HCT116 (cell line): ENCODE data around the gene TNIK. TPM values are rescaled to one million over a fixed set of nuclear protein-coding genes. Genes with fewer than 3 reads are reported as not detected.

Experiments
- ATAC-seq: fragments of 200-7000 bp; cut with Tn5 transposase; 2 replicates; pipeline ENCODE4 v1.9.1; 2020; ENCODE audit warnings: mild to moderate bottlenecking, moderate library complexity
- BruUV-seq: library from RNA; stranded (reverse); fragments of 400-500 nt; replicated peaks from 2 replicates; lab custom pipeline; 2021; lab: Mats Ljungman, UMichigan
- CTCF ChIA-PET: fragments of 300-600 bp; sonication (Branson Sonifier 250); formaldehyde crosslinking; loops from one replicate; lab custom pipeline; 2021; ENCODE audit warnings: antibody characterized with exemption; lab: Charles Lee
- POLR2A ChIA-PET: fragments of 300-600, 350-600 bp; sonication (Branson Sonifier 250); formaldehyde crosslinking; loops from one replicate; lab custom pipeline; 2021; ENCODE audit warnings: antibody characterized with exemption; lab: Charles Lee
- RAD21 ChIA-PET, 2 experiments: fragments of 300-600 bp; sonication (Branson Sonifier 250); formaldehyde crosslinking; loops; one replicate each; lab custom pipeline; 2023; ENCODE audit warnings: low total read pairs in 2 of 2; ENCODE audit not compliant: uncharacterized antibody in 2 of 2, unreplicated experiment in 2 of 2, low non-redundant PET in 1 of 2; lab: Charles Lee
- DNase-seq: peaks from one replicate; pipeline ENCODE4 v3.0.0-alpha.2; 2010; ENCODE audit warnings: low read depth, low spot score
- H2AFZ ChIP-seq: fragments of 200-600 bp; shearing (Covaris generic), sonication (generic); 2 replicates; pipeline ENCODE4 v1.6.1; 2017; ENCODE audit warnings: low read depth, mixed run types, mixed read lengths, antibody characterized with exemption, low read length; ENCODE audit not compliant: poor library complexity, severe bottlenecking
- H3K27ac ChIP-seq: 2 replicates; pipeline ENCODE4 v1.5.1; 2012; ENCODE audit warnings: low read depth, low read length
- H3K27me3 ChIP-seq: fragments of 200-600 bp; sonication (generic); 2 replicates; pipeline ENCODE4 v1.6.1; 2016; ENCODE audit warnings: mixed run types, low read length, mixed read lengths; ENCODE audit not compliant: insufficient read depth
- H3K36me3 ChIP-seq, 2 experiments: fragments of 200-500 bp in 1 of 2; fragments of 200-600 bp in 1 of 2; sonication (Bioruptor generic) in 1 of 2; sonication (generic) in 1 of 2; 2 replicates each; pipeline versions ENCODE4 v1.5.1 to v1.6.1; 2014 to 2016; ENCODE audit warnings: low read length in 2 of 2, inconsistent platforms in 1 of 2, mixed read lengths in 1 of 2, mixed run types in 1 of 2; ENCODE audit not compliant: insufficient read depth in 2 of 2, control insufficient read depth in 1 of 2
- H3K4me1 ChIP-seq, 2 experiments: fragments of 200-600 bp in 1 of 2; sonication (generic) in 1 of 2; 2 replicates each; pipeline versions ENCODE4 v1.5.1 to v1.6.1; 2012 to 2017; ENCODE audit warnings: low read length in 2 of 2, inconsistent platforms in 1 of 2, mild to moderate bottlenecking in 1 of 2, mixed read lengths in 1 of 2, mixed run types in 1 of 2, moderate library complexity in 1 of 2; ENCODE audit not compliant: insufficient read depth in 2 of 2, control insufficient read depth in 1 of 2
- H3K4me2 ChIP-seq: fragments of 200-600 bp; sonication (generic); 2 replicates; pipeline ENCODE4 v1.6.1; 2017; ENCODE audit warnings: mixed run types, low read length, mixed read lengths
- H3K4me3 ChIP-seq, 2 experiments: fragments of 200-600 bp in 1 of 2; sonication (generic) in 1 of 2; replicated peaks in 1 of 2; 2 replicates each; pipeline ENCODE4 v1.5.1; 2011 to 2016; ENCODE audit warnings: low read length in 2 of 2, control low read depth in 1 of 2, low read depth in 1 of 2, mild to moderate bottlenecking in 1 of 2, mixed read lengths in 1 of 2, mixed run types in 1 of 2
- H3K79me2 ChIP-seq: fragments of 200-600 bp; sonication (generic); 2 replicates; pipeline ENCODE4 v1.6.1; 2017; ENCODE audit warnings: mild to moderate bottlenecking, mixed run types, low read length, moderate library complexity, mixed read lengths; ENCODE audit not compliant: insufficient read depth
- H3K9ac ChIP-seq: fragments of 200-600 bp; sonication (generic); 2 replicates; pipeline ENCODE4 v1.6.1; 2016; ENCODE audit warnings: low read length, mixed read lengths
- H3K9me2 ChIP-seq: fragments of 200-600 bp; sonication (generic), shearing (Covaris generic); 2 replicates; pipeline ENCODE4 v1.6.1; 2017; ENCODE audit warnings: mixed run types, mild to moderate bottlenecking, moderate library complexity; ENCODE audit not compliant: insufficient read depth
- H3K9me3 ChIP-seq, 2 experiments: fragments of 200-500 bp in 1 of 2; fragments of 200-600 bp in 1 of 2; sonication (Bioruptor generic) in 1 of 2; sonication (generic) in 1 of 2; 2 replicates each; pipeline ENCODE4 v1.6.1; 2014 to 2017; ENCODE audit warnings: low read length in 2 of 2, mixed read lengths in 2 of 2, inconsistent platforms in 1 of 2, low read depth in 1 of 2, mild to moderate bottlenecking in 1 of 2, mixed run types in 1 of 2, moderate library complexity in 1 of 2; ENCODE audit not compliant: control insufficient read depth in 1 of 2, insufficient read depth in 1 of 2
- H4K20me1 ChIP-seq: fragments of 200-600 bp; sonication (generic), shearing (Covaris generic); 2 replicates; pipeline ENCODE4 v1.6.1; 2017; ENCODE audit warnings: mixed run types, mild to moderate bottlenecking, moderate library complexity; ENCODE audit not compliant: insufficient read depth
- CEBPB ChIP-seq: IDR thresholded peaks from 2 replicates; pipeline ENCODE4 v1.6.1; 2012; ENCODE audit warnings: low read depth
- CTCF ChIP-seq, 3 experiments: fragments of 200-600 bp in 1 of 3; sonication (generic) in 1 of 3; IDR thresholded peaks in 2 of 3; conservative IDR thresholded peaks in 1 of 3; 2 replicates each; pipeline ENCODE4 v1.5.1; 2012 to 2017; ENCODE audit warnings: low read depth in 2 of 3, low read length in 2 of 3, antibody characterized with exemption in 1 of 3, borderline replicate concordance in 1 of 3, control low read depth in 1 of 3, mild to moderate bottlenecking in 1 of 3, mixed read lengths in 1 of 3, mixed run types in 1 of 3, moderate library complexity in 1 of 3; ENCODE audit not compliant: insufficient read depth in 1 of 3
- EGR1 ChIP-seq: IDR thresholded peaks from 2 replicates; pipeline ENCODE4 v1.6.1; 2012; ENCODE audit warnings: low read depth
- ELF1 ChIP-seq: IDR thresholded peaks from 2 replicates; pipeline ENCODE4 v1.6.1; 2012; ENCODE audit warnings: low read depth, borderline replicate concordance
- EZH2 ChIP-seq: fragments of 200-600 bp; sonication (generic); IDR thresholded peaks from 2 replicates; pipeline ENCODE4 v1.6.1; 2017; ENCODE audit warnings: antibody characterized with exemption, mixed run types
- EZH2phosphoT487 ChIP-seq: fragments of 200-600 bp; IDR thresholded peaks from 2 replicates; pipeline ENCODE4 v1.6.1; 2018; ENCODE audit warnings: antibody characterized with exemption, borderline replicate concordance
- FOSL1 ChIP-seq: IDR thresholded peaks from 2 replicates; pipeline ENCODE4 v1.6.1; 2012; ENCODE audit warnings: low read depth
- POLR2A ChIP-seq: IDR thresholded peaks from 2 replicates; pipeline ENCODE4 v1.7.0; 2011; ENCODE audit warnings: borderline replicate concordance; ENCODE audit not compliant: insufficient read depth, insufficient read length; ENCODE audit errors: extremely low read depth
- POLR2AphosphoS5 ChIP-seq: IDR thresholded peaks from 2 replicates; pipeline ENCODE4 v1.6.1; 2011; ENCODE audit warnings: mild to moderate bottlenecking, low read depth, low read length, moderate library complexity
- TCF7L2 ChIP-seq: IDR thresholded peaks from 2 replicates; pipeline ENCODE4 v1.7.0; 2011; ENCODE audit warnings: borderline replicate concordance, inconsistent platforms; ENCODE audit not compliant: insufficient read depth, insufficient read length; ENCODE audit errors: extremely low read depth
- ZFX ChIP-seq: fragments of 450-650 bp; IDR thresholded peaks from 2 replicates; pipeline ENCODE4 v1.6.1; 2017
- ZNF274 ChIP-seq: fragments of 200-500 bp; sonication (Bioruptor generic); IDR thresholded peaks from 2 replicates; pipeline ENCODE4 v1.6.1; 2014; ENCODE audit warnings: mild to moderate bottlenecking, low read depth, low read length, inconsistent platforms
- intact Hi-C: fragments of 100-400 bp; cut with micrococcal nuclease; formaldehyde crosslinking; loops from 2 replicates; pipeline ENCODE4 v1.10.0; 2022
- total RNA-seq: library from RNA; stranded (reverse); gene quantifications from one replicate; pipeline ENCODE4 v1.2.1, GENCODE V29; 2021; ENCODE audit not compliant: unreplicated experiment
- TF ChIP-seq, protein P1 (sequence below): IDR thresholded peaks from 2 replicates; pipeline ENCODE4 v1.6.1; 2011; ENCODE audit warnings: mild to moderate bottlenecking, low read length, moderate library complexity; ENCODE audit not compliant: insufficient replicate concordance; ENCODE audit errors: extremely low read depth
- TF ChIP-seq, protein P2 (sequence below): IDR thresholded peaks from 2 replicates; pipeline ENCODE4 v1.6.1; 2012
- TF ChIP-seq, protein P3 (sequence below): IDR thresholded peaks from 2 replicates; pipeline ENCODE4 v1.6.1; 2012; ENCODE audit warnings: low read depth
- TF ChIP-seq, protein P4 (sequence below): IDR thresholded peaks from 2 replicates; pipeline ENCODE4 v1.6.1; 2012

The TNIK gene
- total RNA-seq, 1 experiment from 2014 or later = 24.1 TPM

- H3K36me3 ChIP-seq = no peaks in the 10 kb centered on the region
- no peaks in the 10 kb centered on the region for H3K79me2 ChIP-seq
- no peak overlapping the region for H3K9ac ChIP-seq
- H3K9me3 ChIP-seq = no peaks in the 10 kb centered on the region
- no peak for TF ChIP-seq ZNF274
- no peak for TF ChIP-seq CEBPB
- TF ChIP-seq POLR2A = no peak
- no peak for TF ChIP-seq TCF7L2
- TF ChIP-seq, protein P1, sequence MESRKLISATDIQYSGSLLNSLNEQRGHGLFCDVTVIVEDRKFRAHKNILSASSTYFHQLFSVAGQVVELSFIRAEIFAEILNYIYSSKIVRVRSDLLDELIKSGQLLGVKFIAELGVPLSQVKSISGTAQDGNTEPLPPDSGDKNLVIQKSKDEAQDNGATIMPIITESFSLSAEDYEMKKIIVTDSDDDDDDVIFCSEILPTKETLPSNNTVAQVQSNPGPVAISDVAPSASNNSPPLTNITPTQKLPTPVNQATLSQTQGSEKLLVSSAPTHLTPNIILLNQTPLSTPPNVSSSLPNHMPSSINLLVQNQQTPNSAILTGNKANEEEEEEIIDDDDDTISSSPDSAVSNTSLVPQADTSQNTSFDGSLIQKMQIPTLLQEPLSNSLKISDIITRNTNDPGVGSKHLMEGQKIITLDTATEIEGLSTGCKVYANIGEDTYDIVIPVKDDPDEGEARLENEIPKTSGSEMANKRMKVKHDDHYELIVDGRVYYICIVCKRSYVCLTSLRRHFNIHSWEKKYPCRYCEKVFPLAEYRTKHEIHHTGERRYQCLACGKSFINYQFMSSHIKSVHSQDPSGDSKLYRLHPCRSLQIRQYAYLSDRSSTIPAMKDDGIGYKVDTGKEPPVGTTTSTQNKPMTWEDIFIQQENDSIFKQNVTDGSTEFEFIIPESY = no peak
- TF ChIP-seq EGR1 = no peak
- TF ChIP-seq FOSL1 = no peak
- TF ChIP-seq, protein P2, sequence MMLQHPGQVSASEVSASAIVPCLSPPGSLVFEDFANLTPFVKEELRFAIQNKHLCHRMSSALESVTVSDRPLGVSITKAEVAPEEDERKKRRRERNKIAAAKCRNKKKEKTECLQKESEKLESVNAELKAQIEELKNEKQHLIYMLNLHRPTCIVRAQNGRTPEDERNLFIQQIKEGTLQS = no peak
- no peak for TF ChIP-seq EZH2phosphoT487
- no peak for TF ChIP-seq ELF1
- TF ChIP-seq ZFX = no peak
- TF ChIP-seq CTCF (IDR thresholded peaks at IDR 0.05 in 2 of 3, conservative IDR thresholded peaks at IDR 0.05 in 1 of 3; ENCODE audit: borderline replicate concordance in 1 of 3, insufficient read depth in 1 of 3, low read depth in 2 of 3, low read length in 2 of 3) = no peak
- TF ChIP-seq POLR2AphosphoS5 = no peak
- TF ChIP-seq, protein P3, sequence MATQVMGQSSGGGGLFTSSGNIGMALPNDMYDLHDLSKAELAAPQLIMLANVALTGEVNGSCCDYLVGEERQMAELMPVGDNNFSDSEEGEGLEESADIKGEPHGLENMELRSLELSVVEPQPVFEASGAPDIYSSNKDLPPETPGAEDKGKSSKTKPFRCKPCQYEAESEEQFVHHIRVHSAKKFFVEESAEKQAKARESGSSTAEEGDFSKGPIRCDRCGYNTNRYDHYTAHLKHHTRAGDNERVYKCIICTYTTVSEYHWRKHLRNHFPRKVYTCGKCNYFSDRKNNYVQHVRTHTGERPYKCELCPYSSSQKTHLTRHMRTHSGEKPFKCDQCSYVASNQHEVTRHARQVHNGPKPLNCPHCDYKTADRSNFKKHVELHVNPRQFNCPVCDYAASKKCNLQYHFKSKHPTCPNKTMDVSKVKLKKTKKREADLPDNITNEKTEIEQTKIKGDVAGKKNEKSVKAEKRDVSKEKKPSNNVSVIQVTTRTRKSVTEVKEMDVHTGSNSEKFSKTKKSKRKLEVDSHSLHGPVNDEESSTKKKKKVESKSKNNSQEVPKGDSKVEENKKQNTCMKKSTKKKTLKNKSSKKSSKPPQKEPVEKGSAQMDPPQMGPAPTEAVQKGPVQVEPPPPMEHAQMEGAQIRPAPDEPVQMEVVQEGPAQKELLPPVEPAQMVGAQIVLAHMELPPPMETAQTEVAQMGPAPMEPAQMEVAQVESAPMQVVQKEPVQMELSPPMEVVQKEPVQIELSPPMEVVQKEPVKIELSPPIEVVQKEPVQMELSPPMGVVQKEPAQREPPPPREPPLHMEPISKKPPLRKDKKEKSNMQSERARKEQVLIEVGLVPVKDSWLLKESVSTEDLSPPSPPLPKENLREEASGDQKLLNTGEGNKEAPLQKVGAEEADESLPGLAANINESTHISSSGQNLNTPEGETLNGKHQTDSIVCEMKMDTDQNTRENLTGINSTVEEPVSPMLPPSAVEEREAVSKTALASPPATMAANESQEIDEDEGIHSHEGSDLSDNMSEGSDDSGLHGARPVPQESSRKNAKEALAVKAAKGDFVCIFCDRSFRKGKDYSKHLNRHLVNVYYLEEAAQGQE = no peak
- TF ChIP-seq, protein P4, sequence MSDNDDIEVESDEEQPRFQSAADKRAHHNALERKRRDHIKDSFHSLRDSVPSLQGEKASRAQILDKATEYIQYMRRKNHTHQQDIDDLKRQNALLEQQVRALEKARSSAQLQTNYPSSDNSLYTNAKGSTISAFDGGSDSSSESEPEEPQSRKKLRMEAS = no peak
- no peak for TF ChIP-seq EZH2
- no peaks in the 10 kb centered on the region for H3K27me3 ChIP-seq
- no TSS peak for BruUV-seq
- H4K20me1 ChIP-seq = no peaks in the 10 kb centered on the region
- H3K4me1 ChIP-seq = peaks cover 8 to 11% of the 10 kb centered on the region in 2 experiments
- no peak overlapping the region for H3K4me2 ChIP-seq
- no peak overlapping the region for H3K27ac ChIP-seq
- no peak overlapping the region for H2AFZ ChIP-seq
- CTCF ChIA-PET = no interaction called here
- H3K9me2 ChIP-seq = no peaks in the 10 kb centered on the region
- POLR2A ChIA-PET = no interaction called here
- DNase-seq (no peak), ATAC-seq (no peak)
- RAD21 ChIA-PET = no interaction called here
- no peak overlapping the region for H3K4me3 ChIP-seq
- intact Hi-C loops = loop anchor here (5.0 to 10.0 kb wide), 4 partner anchors 139 to 646 kb away; partner anchors contain the start of gene TNIK
Observed at GRCh38 chr3:171185959-171186358, 274.2 kb downstream of the TNIK start.
